Panc1 (cell line): ENCODE measurements around the gene NARS2. TPM values are rescaled to one million over a fixed set of nuclear protein-coding genes. Genes with fewer than 3 reads are reported as not detected.

Experiments
- ATAC-seq: fragments of 200-7000 bp; cut with Tn5 transposase; 2 replicates; pipeline ENCODE4 v1.9.1; 2020; ENCODE audit warnings: mild to moderate bottlenecking, moderate library complexity
- BruUV-seq: library from RNA; stranded (reverse); fragments of 400-500 nt; replicated peaks from 2 replicates; lab custom pipeline; 2021; lab: Mats Ljungman, UMichigan
- CTCF ChIA-PET: fragments of 300-600 bp; sonication (Branson Sonifier 250); formaldehyde crosslinking; loops from one replicate; lab custom pipeline; 2022; ENCODE audit warnings: antibody characterized with exemption; lab: Charles Lee
- POLR2A ChIA-PET: fragments of 300-600 bp; sonication (Branson Sonifier 250); formaldehyde crosslinking; loops from one replicate; lab custom pipeline; 2022; ENCODE audit warnings: antibody characterized with exemption; lab: Charles Lee
- DNase-seq: peaks from one replicate; pipeline ENCODE4 v3.0.0-alpha.2; 2010; ENCODE audit warnings: low read depth, low spot score
- H3K27ac ChIP-seq: 2 replicates; pipeline ENCODE4 v1.5.1; 2011; ENCODE audit warnings: mild to moderate bottlenecking, low read length, inconsistent platforms
- H3K27me3 ChIP-seq: fragments of 200-500 bp; sonication (Bioruptor generic); 2 replicates; pipeline ENCODE4 v1.6.0; 2014; ENCODE audit warnings: low read length, inconsistent platforms; ENCODE audit not compliant: control insufficient read depth, insufficient read depth
- H3K36me3 ChIP-seq: fragments of 200-500 bp; sonication (Bioruptor generic); 2 replicates; pipeline ENCODE4 v1.5.1; 2014; ENCODE audit warnings: inconsistent platforms, mild to moderate bottlenecking, low read length, moderate library complexity; ENCODE audit not compliant: control insufficient read depth, insufficient read depth
- H3K4me1 ChIP-seq: 2 replicates; pipeline ENCODE4 v1.5.1; 2011; ENCODE audit warnings: inconsistent platforms, mild to moderate bottlenecking, low read length, moderate library complexity; ENCODE audit not compliant: control insufficient read depth, insufficient read depth
- H3K4me3 ChIP-seq, 2 experiments: 2 replicates each; pipeline ENCODE4 v1.5.1; 2011 to 2012; ENCODE audit warnings: low read depth in 2 of 2, low read length in 2 of 2, mild to moderate bottlenecking in 2 of 2, inconsistent platforms in 1 of 2, moderate library complexity in 1 of 2
- H3K9me3 ChIP-seq: fragments of 200-500 bp; sonication (Bioruptor generic); 2 replicates; pipeline ENCODE4 v1.5.1; 2014; ENCODE audit warnings: low read depth, mild to moderate bottlenecking, inconsistent platforms, low read length, moderate library complexity; ENCODE audit not compliant: control insufficient read depth, insufficient read depth
- POLR2AphosphoS5 ChIP-seq: IDR thresholded peaks from 2 replicates; pipeline ENCODE4 v1.6.1; 2012; ENCODE audit warnings: mild to moderate bottlenecking, low read depth, low read length, moderate library complexity
- REST ChIP-seq, 2 experiments: IDR thresholded peaks; 2 replicates each; pipeline ENCODE4 v1.6.1; 2011 to 2012; ENCODE audit warnings: low read depth in 2 of 2, control low read depth in 1 of 2, low read length in 1 of 2, mild to moderate bottlenecking in 1 of 2, moderate library complexity in 1 of 2; ENCODE audit not compliant: insufficient read depth in 1 of 2
- SIN3A ChIP-seq: IDR thresholded peaks from 2 replicates; pipeline ENCODE4 v1.6.1; 2012; ENCODE audit warnings: low read depth, mild to moderate bottlenecking, low read length, moderate library complexity, borderline replicate concordance; ENCODE audit not compliant: insufficient read depth
- TCF7L2 ChIP-seq: IDR thresholded peaks from 2 replicates; pipeline ENCODE4 v1.6.1; 2011; ENCODE audit warnings: mild to moderate bottlenecking, low read depth, low read length, inconsistent platforms
- in situ Hi-C: cut with HindIII; loops from 2 replicates; pipeline ENCODE4 v1.10.0; 2016; ENCODE audit warnings: low sequenced_read_pairs, low pct_unique_long_range_greater_than_20kb
- intact Hi-C: fragments of 100-400 bp; cut with micrococcal nuclease; formaldehyde crosslinking; loops from one replicate; pipeline ENCODE4 v1.10.0; 2022; ENCODE audit not compliant: unreplicated experiment
- total RNA-seq: library from RNA; stranded (reverse); gene quantifications from one replicate; pipeline ENCODE4 v1.2.1, GENCODE V29; 2021; ENCODE audit not compliant: unreplicated experiment
- TF ChIP-seq, protein P1 (sequence below): fragments of 450-650 bp; IDR thresholded peaks from 2 replicates; pipeline ENCODE4 v1.5.1; 2017; ENCODE audit warnings: mild to moderate bottlenecking

NARS2 gene
- total RNA-seq, 1 experiment from 2014 or later: 29.8 TPM

- no peaks in the 10 kb centered on the region for H3K36me3 ChIP-seq
- H3K4me3 ChIP-seq: no peak overlapping the region
- no peak overlapping the region for H3K27ac ChIP-seq
- TF ChIP-seq, protein P1, sequence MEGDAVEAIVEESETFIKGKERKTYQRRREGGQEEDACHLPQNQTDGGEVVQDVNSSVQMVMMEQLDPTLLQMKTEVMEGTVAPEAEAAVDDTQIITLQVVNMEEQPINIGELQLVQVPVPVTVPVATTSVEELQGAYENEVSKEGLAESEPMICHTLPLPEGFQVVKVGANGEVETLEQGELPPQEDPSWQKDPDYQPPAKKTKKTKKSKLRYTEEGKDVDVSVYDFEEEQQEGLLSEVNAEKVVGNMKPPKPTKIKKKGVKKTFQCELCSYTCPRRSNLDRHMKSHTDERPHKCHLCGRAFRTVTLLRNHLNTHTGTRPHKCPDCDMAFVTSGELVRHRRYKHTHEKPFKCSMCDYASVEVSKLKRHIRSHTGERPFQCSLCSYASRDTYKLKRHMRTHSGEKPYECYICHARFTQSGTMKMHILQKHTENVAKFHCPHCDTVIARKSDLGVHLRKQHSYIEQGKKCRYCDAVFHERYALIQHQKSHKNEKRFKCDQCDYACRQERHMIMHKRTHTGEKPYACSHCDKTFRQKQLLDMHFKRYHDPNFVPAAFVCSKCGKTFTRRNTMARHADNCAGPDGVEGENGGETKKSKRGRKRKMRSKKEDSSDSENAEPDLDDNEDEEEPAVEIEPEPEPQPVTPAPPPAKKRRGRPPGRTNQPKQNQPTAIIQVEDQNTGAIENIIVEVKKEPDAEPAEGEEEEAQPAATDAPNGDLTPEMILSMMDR: no peak
- TF ChIP-seq POLR2AphosphoS5 (no peak), REST (IDR thresholded peaks at IDR 0.05; ENCODE audit: insufficient read depth in 1 of 2, low read depth in 2 of 2, low read length in 1 of 2) (no peak), TCF7L2 (no peak), SIN3A (no peak)
- in situ Hi-C loops: no loop called here
- no peaks in the 10 kb centered on the region for H3K4me1 ChIP-seq
- CTCF ChIA-PET: no interaction called here
- no peaks in the 10 kb centered on the region for H3K9me3 ChIP-seq
- ATAC-seq: no peak
- POLR2A ChIA-PET: no interaction called here
- no peaks in the 10 kb centered on the region for H3K27me3 ChIP-seq
- no peak for DNase-seq
- no TSS peak for BruUV-seq
- intact Hi-C loops: no loop called here
Measured at GRCh38 chr11:78446210-78446609, 128.5 kb downstream of the NARS2 start.

DNA sequence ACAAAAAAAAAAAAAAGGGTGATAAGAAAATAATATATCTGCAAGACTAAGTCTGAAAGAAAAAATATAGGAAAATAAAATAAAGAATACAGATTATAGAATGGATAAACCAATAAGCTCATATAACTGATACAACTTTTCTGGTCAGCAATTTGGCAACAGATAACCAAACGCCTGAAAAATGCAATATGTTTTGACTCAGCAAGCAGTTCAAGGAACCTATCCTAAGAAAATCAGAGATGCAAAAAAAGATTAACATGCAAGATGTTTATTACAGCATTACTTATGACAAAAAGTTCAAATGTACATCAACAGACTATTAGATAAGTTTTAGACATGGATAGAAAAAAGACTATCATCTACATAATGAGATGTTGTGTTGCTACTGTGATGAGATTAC lies 129.9 kb downstream of the NARS2 start:
- TF ChIP-seq POLR2AphosphoS5 (no peak), TCF7L2 (no peak), SIN3A (no peak), REST (IDR thresholded peaks at IDR 0.05; ENCODE audit: insufficient read depth in 1 of 2, low read depth in 2 of 2, low read length in 1 of 2) (no peak)
- TF ChIP-seq, protein P1: no peak
- Histone ChIP-seq H3K36me3 (no peaks in the 10 kb centered on the region), H3K4me3 (no peak overlapping the region), H3K4me1 (no peaks in the 10 kb centered on the region), H3K9me3 (no peaks in the 10 kb centered on the region), H3K27me3 (no peaks in the 10 kb centered on the region), H3K27ac (no peak overlapping the region)
- no TSS peak for BruUV-seq
- intact Hi-C loops (no loop called here), in situ Hi-C loops (no loop called here)
- ATAC-seq (no peak), DNase-seq (no peak)
- ChIA-PET CTCF (no interaction called here), POLR2A (no interaction called here)
